Measurements from ENCODE around the gene MUC5AC.
"Not testable (repeated sequence)": the region's sequence is repeated elsewhere in the genome, so short reads cannot be mapped to it uniquely, and the experiment has no call there.

The MUC5AC gene

GRCh38 chr11:1148752-1149180 is 9.0 kb upstream of the MUC5AC start:
- DNase-seq: no peak

- no peak for DNase-seq
These were observed 8.2 kb upstream of the MUC5AC start for GRCh38 chr11:1149545-1149944.

- DNase-seq: no peak
These were observed 7.6 kb upstream of the MUC5AC start for GRCh38 chr11:1150116-1150515.

GRCh38 chr11:1150769-1151365 is 6.9 kb upstream of the MUC5AC start:
- no peak for DNase-seq

- no peak for DNase-seq
These were observed 6.1 kb upstream of the MUC5AC start for GRCh38 chr11:1151366-1152315.

GRCh38 chr11:1152316-1153104 is 5.2 kb upstream of the MUC5AC start:
- DNase-seq: no peak

- DNase-seq: no peak
These were observed 4.4 kb upstream of the MUC5AC start for GRCh38 chr11:1153105-1153950.

- DNase-seq: no peak
These were observed 3.7 kb upstream of the MUC5AC start for GRCh38 chr11:1153951-1154493.

GRCh38 chr11:1154656-1155055 is 3.1 kb upstream of the MUC5AC start:
- not testable (repeated sequence) for DNase-seq

GRCh38 chr11:1155274-1155693 is 2.5 kb upstream of the MUC5AC start:
- no peak for DNase-seq

GRCh38 chr11:1156506-1157340 is 1.0 kb upstream of the MUC5AC start:
- no peak for DNase-seq

- no peak for DNase-seq
These were observed 460 bp upstream of the MUC5AC start for GRCh38 chr11:1157341-1157644.

GRCh38 chr11:1158681-1159487 is 1.1 kb downstream of the MUC5AC start:
- no peak for DNase-seq

GRCh38 chr11:1159488-1160220 is 1.9 kb downstream of the MUC5AC start:
- not testable (repeated sequence) for DNase-seq

GRCh38 chr11:1160231-1161101 is 2.7 kb downstream of the MUC5AC start:
- DNase-seq: no peak

- DNase-seq: no peak
These were observed 3.8 kb downstream of the MUC5AC start for GRCh38 chr11:1161410-1162137.

- DNase-seq: no peak
These were observed 4.4 kb downstream of the MUC5AC start for GRCh38 chr11:1162138-1162475.
